Stimulated activated CD4-positive, alpha-beta T cell treated with anti-CD3 and anti-CD28 coated beads, Interleukin-12 subunit alpha, Interleukin-12 subunit beta, amount 100 ng/mL, for 4 hours (primary cell): ENCODE data around the gene MCL1.
A peak's percentile ranks its signal among the peaks of the same experiment; 100 is the strongest.
"Not testable (repeated sequence)": the region's sequence is repeated elsewhere in the genome, so short reads cannot be mapped to it uniquely, and the experiment has no call there.

Experiments
- DNase-seq: peaks from one replicate; pipeline ENCODE4 v3.0.0-alpha.2; 2020

The MCL1 gene

DNA sequence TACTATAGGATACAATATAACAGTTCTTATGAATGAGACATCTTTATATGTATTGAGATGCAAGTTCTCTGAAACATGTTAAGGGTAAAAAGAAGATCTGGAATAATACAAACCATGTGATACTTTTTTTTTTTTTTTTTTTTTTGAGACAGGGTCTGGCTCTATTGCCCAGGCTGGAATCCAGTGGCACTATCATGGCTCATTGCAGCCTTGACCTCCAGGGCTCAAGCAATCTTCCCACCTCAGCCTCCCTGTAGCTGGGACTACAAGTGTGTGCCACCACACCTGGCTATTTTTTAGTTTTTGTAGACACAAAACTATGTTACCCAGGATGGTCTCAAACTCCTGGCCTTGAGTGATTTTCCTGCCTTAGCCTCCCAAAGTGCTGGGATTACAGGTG is 22.1 kb upstream of the MCL1 start:
- DNase-seq: no peak

DNA sequence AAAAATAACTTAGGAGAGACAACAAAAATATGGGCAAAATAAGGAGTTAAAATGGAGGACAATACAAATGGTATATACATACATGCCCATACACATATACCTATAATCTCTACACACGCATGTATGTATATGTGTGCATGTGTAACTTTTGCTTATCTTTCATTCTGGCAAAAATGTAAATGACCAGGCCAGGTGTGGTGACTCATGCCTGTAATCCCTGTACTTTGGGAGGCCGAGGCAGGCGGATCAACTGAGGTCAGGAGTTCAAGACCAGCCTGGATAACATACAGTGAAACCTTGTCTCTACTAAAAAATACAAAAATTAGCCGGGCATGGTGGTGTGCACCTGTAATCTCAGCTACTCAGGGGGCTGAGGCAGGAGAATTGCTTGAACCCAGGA is 18.9 kb upstream of the MCL1 start:
- not testable (repeated sequence) for DNase-seq

DNA sequence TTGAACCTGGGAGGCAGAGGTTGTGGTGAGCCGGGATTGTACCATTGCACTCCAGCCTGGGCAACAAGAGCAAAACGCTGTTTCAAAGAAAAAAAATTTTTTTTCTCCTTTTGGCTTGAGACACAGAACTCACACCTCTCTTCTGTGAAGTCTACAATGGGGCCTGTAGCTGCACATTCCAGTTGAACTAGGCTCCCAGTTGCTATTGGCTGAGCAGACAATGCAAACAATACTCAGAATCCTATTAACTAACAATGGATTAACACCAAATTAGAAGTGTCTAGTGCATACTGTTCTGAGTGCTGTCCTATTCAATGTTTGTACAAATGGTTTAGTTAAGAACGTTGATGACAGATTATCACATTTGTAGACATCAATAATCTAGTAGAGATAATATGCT is 17.6 kb upstream of the MCL1 start:
- DNase-seq: no peak

DNA sequence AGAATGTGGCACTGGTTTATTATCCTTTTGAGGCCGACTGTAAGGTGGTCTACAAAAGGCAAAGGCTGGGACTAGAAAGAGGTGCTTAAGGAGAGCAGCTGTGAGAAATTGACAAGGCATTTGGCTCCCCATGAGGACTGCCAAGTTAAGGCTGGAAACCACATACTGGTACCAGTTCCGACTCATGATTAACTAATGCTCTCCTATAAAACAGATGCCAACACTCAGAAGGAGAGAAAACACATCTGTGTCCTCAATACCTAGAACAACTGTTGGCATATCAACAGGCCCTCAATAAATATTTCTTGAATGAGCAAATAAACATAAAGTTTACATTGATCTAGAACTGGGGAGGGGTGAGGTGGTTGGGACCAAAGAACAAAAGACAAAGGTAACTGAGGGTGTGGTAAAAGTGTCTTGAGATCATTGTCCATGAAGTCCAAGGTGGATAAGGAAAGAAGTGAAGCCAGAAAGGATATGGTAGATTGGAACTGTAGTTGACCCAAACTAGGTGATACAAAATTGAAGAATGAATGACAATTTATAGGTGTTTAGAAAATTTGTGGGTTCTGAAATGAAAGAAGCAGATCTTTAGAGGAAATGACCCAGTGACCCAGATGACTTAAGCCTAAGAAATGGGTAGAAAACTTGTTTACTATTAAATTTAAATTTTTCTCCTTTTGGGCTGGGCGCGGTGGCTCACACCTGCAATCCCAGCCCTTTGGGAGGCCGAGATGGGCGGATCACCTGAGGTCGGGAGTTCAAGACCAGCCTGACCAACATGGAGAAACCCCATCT is 16.9 kb upstream of the MCL1 start:
- no peak for DNase-seq

DNA sequence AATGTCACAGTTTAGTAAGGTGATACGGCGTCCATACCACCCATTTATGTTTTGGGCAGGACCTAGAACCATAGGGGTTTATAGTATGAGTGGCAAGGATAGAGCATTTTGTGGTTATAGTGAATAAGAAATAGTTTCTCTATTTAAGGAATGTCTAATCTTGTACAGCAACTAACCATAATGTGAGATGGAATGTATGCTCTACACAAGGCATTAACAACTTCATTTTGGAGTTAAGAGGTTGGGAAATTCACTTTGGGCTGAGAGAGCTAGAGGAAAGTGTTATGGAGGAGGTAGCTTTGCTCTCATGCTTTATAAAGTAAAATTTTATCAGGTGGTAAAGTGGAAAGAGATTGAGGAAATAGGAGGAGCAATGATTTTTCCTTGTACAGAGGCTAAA is 3.0 kb upstream of the MCL1 start:
- no peak for DNase-seq

DNA sequence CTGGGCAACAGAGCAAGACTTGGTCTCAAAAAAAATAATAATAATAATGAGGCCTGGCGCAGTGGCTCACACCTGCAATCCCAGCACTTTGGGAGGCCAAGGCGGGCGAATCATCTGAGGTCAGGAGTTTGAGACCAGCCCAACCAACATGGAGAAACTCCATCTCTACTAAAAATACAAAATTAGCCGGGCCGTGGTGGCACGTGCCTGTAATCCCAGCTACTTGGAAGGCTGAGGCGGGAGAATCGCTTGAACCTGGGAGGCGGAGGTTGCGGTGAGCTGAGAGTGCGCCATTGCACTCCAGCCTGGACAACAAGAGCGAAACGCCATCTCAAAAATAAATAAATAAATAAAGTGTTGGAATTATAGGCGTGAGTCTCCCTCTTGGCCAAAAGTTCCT is 2.6 kb upstream of the MCL1 start:
- DNase-seq: not testable (repeated sequence)

DNA sequence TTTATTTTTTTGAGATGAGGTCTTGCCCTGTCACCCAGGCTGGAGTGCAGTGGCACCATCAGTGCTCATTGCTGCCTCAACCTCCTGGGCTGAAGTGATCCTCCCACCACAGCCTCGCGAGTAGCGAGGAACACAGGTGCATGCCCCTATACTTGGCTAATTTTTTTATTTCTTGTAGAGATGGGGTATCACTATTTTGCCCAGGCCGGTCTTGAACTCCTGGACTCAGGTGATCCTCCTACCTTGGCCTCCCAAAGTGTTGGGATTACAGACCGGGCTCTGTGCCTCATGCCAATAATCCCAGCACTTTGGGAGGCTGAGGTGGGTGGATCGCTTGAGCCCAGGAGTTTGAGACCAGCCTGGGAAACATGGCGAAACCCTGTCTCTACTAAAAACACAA is 2.0 kb upstream of the MCL1 start:
- DNase-seq: not testable (repeated sequence)

DNA sequence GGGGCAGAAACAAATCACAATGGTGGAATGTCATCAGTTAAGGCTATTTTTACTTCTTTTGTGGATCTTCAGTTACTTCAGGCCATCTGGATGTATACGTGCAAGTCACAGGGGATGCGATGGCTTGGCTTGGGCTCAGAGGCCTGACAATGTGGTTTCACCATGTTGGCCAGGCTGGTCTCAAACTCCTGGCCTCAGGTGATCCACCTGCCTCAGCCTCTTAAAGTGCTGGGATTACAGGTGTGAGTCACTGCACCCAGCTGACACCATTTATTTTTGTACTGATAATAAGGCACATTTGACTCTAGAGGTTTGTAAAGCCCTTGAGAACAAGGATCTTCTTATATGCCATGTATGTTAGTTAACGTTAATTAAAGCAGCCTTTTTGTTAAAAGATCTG is 1.6 kb upstream of the MCL1 start:
- DNase-seq: not testable (repeated sequence)

DNA sequence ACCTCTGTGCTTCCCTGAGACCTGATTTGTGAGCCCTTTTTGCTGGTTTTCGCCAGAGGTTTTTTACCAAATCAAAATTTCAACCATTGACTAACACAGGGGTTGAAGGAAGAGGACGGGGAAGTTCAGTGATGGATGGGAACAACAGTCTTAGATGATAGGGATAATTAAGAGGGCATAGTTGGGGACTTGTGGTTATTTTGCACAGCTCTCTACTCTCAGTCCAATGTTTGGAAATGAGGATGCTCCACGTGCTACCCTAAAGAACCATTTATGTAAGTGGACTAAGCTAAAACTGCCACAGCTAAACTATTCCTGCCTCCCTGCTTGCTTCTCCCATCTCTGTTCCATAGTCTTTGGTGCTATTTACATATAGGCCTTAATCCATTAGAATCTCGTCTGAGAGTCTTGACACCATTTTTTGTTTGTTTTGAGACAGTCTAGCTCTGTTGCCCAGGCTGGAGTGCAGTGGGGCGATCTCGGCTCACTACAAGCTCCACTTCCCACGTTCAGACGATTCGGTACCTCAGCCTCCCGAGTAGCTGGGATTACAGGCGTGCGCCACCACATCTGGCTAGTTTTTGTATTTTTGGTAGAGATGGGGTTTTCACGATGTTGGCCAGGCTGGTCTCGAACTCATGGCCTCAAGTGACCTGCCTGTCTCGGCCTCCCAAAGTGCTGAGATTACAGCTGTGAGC is 684 bp upstream of the MCL1 start:
- DNase-seq: no peak

DNA sequence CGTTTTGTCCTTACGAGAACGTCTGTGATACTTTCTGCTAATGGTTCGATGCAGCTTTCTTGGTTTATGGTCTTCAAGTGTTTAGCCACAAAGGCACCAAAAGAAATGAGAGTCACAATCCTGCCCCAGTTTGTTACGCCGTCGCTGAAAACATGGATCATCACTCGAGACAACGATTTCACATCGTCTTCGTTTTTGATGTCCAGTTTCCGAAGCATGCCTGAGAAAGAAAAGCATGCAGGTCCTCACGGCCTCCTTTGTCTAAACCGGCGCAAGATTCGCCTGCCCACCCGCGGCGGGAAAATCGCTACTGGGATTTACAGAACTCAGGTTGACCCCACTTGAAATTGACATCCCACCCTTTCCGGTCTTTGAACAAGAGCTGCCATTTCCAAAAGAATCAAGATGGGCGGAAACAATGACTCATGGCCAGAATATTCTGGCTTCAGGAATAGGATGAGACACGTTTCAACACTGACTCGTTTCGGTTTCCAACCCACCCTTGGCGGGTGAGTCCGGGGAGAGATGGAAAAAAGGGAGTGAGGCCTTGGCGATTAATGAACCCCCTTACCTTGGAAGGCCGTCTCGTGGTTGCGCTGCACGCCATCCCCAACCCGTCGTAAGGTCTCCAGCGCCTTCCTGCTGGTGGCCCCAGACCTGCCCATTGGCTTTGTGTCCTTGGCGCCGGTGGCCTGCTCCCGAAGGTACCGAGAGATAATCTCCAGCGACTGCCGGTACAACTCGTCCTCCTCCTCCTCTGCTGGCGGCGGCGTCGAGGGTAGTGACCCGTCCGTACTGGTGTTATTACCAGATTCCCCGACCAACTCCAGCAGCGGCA is 919 bp downstream of the MCL1 start:
- DNase-seq: peak; percentile 48

DNA sequence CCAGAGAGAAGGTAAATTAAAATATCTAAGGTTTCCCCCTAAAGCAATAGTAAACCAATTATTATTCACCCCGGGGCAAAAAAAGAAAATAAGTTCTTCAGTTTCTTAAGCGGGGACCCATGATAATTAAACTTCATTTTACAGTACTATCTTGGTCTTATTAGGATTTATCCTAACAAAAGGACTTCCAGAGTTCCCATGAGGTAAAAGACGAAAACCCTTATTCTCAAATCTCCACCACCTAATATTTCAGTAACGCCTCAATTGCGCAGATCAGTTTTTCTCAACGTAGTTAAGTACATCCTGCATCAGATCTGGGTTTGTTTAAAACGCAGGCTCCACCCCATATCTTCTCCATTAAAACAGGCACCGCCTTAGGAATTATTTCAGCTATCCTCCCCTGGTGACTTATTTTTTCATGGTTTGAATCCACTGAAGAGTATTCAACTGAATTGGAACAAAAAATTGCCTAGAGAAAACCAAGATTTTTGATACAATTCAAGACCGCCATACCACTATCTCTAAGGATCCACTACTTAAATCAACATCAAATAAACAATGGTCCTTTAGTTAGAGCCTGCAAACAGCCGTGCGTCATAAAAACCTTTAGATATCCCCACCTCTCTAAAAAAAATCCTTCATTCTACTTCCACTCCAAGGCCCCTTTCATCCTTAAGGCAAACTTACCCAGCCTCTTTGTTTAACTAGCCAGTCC is 1.7 kb downstream of the MCL1 start:
- DNase-seq: no peak

DNA sequence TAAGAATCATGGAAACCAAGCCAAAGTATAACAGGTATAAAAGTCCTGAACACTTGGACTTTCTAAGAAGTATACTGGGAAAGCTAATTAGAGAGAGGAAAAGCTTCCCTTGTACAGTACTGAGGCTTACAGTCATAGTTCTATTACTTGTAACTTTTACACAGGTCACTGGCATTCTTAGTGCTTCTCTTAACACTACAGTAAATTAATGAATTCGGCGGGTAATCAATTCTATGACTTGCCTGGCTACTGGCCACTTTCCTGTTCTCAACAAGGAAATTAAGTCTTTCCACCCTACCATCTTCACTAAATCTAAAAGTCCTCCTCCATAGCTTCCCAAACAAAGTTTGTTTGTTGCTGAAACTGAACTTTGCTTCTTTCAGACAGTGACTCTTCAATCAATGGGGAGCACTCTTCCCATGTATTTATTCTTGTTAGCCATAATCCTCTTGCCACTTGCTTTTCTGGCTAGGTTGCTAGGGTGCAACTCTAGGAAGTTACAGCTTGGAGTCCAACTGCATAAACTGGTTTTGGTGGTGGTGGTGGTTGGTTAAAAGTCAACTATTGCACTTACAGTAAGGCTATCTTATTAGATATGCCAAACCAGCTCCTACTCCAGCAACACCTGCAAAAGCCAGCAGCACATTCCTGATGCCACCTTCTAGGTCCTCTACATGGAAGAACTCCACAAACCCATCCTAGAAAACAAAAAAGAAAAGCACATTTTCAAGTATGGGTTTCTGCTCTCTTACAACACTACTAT is 2.4 kb downstream of the MCL1 start:
- no peak for DNase-seq

DNA sequence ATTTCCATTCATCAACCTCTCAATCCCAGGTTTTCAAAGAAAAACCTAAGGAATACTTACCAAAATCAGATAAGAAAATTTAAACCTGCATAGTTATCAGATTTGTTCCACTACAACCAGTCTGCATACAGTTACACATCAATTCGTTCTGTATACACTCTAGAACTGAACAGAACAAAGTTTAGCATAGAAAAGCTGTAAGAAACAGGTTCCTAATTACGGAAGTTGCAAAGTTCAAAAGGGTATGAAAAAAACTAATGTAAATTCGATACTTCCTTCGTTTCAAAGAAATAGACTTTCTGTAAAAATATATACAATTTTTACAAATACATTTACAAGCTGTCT is 3.1 kb downstream of the MCL1 start:
- DNase-seq: no peak

DNA sequence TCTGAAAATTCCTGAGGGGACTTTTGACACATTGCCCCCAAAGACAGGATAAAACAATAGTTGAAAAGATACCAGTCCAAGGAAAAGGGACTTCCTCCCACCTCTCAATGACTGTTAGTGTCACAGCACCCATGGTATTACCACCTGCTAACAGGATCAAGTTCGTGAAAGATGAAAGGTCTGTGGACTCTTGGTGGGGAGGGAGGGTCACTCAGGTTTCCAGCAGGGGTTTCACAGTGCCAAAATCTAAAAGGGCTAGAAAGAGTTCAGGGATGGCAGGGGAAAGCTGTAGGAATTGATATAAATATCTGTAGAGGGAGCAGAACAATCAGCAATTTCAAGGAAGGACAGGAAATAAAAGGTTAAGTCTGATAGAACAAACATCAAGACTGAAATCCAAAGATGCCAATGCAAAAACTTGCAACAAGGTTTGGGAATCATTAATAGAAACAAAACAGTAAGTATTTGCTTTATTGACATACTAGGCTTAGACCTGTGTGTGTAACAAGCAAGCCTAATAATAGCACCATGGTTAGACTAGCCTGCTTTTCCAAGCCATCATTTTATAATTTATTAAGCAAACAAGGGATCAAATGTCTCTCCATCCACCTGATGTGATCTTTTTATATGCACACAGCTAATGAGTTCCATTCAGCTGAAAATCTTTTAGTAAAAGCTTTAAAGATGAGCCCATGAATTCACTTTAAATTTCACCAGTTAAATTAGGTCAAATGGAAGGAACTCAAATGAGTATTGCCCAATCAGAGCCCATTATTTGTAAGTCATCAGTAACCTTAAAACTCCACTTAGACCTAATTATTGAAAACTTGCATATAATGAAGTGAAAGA is 3.7 kb downstream of the MCL1 start:
- DNase-seq: no peak

DNA sequence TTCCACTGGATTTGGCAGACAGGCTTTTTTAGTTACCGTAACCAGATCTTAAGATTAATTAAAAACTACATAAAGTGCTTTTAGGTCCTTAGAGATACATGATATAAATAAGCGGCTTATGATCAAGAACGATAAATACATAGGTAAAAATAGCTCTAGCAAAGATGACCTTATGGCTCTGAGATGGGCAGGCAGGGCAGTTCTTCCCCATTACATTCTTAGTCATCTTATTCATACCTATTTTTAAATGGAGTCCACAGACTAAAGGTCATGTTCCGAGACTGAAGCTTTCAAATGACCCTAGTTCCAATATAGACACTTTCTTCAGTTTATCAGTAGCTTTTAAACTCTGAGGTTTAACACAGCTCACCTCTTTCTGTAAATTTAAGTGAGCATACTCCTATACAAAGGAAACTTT is 4.3 kb downstream of the MCL1 start:
- DNase-seq: no peak

DNA sequence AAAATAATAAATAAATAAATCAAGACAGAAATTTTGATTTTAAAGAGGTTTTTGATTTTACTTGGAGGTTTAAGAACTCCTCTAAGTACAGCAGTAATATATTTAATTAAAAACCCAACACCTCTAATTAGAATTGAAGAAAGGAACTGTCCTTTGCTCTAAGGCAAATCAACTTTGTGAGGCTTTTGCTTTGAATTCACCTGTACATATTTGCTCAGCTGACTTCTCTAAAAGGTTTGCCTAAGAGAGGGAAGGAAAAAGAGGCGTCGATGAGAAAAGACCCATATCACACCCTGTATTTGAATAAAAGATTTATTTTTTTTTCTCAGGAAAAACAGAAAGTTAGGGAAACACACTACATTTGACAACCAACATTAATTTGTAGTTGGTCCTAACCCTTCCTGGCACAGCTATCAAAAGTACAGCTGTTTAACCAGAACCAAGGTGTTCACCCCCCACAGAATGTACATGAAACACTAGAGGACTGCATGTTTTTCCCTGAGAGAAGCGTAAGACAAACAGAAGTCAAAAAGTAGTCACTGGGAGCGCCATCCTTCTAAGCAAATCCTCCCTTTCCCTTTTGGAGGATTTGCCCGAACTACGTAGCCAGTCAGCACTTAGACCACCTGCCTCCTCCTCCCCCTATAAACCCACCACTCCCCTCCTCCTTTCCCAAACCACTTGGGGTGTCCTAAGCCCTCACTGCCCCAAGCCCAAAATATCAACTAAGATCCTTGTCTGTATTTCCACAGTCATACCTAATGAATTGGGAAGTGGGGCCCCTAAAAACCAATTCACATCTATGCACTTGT is 4.9 kb downstream of the MCL1 start:
- DNase-seq: no peak

DNA sequence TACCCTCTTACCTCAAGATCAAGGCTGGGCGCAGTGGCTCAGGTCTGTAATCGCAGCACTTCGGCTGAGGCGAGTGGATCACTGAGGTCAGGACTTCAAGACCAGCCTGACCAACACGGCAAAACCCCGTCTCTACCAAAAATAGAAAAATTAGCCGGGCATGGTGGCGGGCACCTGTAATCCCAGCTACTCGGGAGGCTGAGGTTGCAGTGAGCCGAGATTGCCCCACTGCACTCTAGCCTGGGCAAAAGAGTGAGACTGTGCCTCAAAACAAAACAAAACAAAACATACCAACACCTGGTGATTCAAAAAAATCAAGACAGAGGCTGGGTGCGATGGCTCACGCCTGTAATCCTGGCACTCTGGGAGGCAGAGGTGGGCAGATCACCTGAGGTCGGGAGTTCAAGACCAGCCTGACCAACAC is 5.8 kb downstream of the MCL1 start:
- not testable (repeated sequence) for DNase-seq

DNA sequence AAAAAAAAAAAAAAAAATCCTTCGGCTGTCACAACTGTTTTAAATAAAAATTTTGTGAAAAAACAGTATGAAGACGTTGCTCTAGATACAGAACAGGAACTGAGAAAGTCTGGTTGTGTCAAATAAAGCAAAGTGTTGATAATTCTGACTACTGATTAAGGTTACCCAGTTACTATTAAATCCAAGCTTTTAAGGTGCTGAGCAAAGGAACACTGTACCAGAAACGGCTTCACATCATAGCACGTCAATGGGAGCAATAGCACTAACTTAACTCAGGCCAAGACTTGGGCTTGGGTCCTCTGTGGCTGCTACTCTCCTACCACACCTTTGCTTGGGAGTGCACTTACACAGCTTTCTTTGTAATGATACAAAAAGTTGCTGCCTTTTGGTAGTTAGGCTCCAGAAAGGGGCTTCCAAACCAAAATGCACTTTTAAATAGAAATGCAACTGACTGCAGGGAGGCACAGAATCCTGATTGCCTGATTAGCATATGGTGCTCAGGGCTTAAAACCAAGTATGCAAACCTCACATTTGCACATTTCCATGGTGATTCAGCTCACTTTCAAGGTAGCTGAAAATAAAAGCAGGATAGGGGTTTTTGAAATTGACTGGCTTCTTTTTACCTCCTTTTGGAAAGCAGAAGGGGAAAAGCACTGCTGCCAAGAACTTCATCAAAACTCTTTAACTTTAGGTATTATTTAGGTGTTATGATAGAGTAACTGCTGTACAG is 6.3 kb downstream of the MCL1 start:
- no peak for DNase-seq

DNA sequence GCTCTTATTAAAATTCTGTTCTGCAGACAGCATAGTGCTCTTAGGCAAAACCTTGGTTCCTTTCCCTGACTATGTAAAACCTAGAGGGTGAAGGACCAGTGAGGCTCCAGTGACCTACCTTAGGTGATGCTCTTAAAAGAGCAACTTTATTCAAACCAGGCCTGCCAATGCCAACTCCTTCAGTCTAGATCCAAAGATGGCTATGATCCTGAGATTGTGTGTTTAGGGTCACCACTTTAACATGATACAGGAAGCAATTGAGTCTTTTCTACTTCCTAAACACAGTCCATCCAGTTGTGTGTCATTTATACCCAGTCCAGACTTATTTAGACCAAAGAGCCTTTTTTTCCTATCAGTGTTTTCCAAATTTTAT is 10.8 kb downstream of the MCL1 start:
- DNase-seq: no peak
